Endodermal cell (in vitro differentiated cells): Measurements from ENCODE around the gene SMIM21. TPM values are rescaled to one million over a fixed set of nuclear protein-coding genes. Genes with fewer than 3 reads are reported as not detected.

Experiments
- DNase-seq: peaks from one replicate; pipeline ENCODE4 v3.0.0-alpha.2; 2017
- H3K27ac ChIP-seq: 2 replicates; pipeline ENCODE4 v1.5.1; 2013; ENCODE audit warnings: mild to moderate bottlenecking, low read depth, low read length, moderate library complexity
- H3K27me3 ChIP-seq: 2 replicates; pipeline ENCODE4 v1.6.1; 2013; ENCODE audit warnings: mild to moderate bottlenecking, low read length, moderate library complexity; ENCODE audit not compliant: insufficient read depth, control insufficient read depth, poor library complexity, severe bottlenecking
- H3K36me3 ChIP-seq: 2 replicates; pipeline ENCODE4 v1.7.0; 2013; ENCODE audit warnings: mild to moderate bottlenecking, low read length, moderate library complexity; ENCODE audit not compliant: control insufficient read depth, insufficient read depth
- H3K4me1 ChIP-seq: one replicate; pipeline ENCODE4 v1.7.0; 2013; ENCODE audit warnings: low read length; ENCODE audit not compliant: control insufficient read depth, insufficient read depth
- H3K4me3 ChIP-seq: 2 replicates; pipeline ENCODE4 v1.5.1; 2013; ENCODE audit warnings: mild to moderate bottlenecking, low read length, moderate library complexity
- H3K9ac ChIP-seq: 2 replicates; pipeline ENCODE4 v1.6.1; 2013; ENCODE audit warnings: mild to moderate bottlenecking, low read length, moderate library complexity; ENCODE audit not compliant: poor library complexity, severe bottlenecking; ENCODE audit errors: extremely low read depth
- H3K9me3 ChIP-seq: 2 replicates; pipeline ENCODE4 v1.6.1; 2013; ENCODE audit warnings: mild to moderate bottlenecking, low read length, moderate library complexity; ENCODE audit not compliant: control insufficient read depth
- H3K27ac Mint-ChIP-seq: 2 replicates; pipeline ENCODE4 v1.8.0; 2020; ENCODE audit warnings: mixed read lengths
- H3K27me3 Mint-ChIP-seq: 2 replicates; pipeline ENCODE4 v1.8.0; 2021; ENCODE audit warnings: mild to moderate bottlenecking, mixed read lengths; ENCODE audit not compliant: insufficient read depth
- H3K36me3 Mint-ChIP-seq: 2 replicates; pipeline ENCODE4 v1.8.0; 2020; ENCODE audit warnings: low read depth, mixed read lengths
- H3K4me1 Mint-ChIP-seq: 2 replicates; pipeline ENCODE4 v1.8.0; 2020; ENCODE audit warnings: mixed read lengths
- H3K4me3 Mint-ChIP-seq: 2 replicates; pipeline ENCODE4 v1.8.0; 2020; ENCODE audit warnings: mild to moderate bottlenecking, moderate library complexity, mixed read lengths
- H3K9me3 Mint-ChIP-seq: 2 replicates; pipeline ENCODE4 v1.8.0; 2020; ENCODE audit warnings: mild to moderate bottlenecking, mixed read lengths
- WGBS, 2 experiments: methylation state at CpG; one replicate each; pipeline versions ENCODE4 v1.1.5 to v1.1.7; 2013; ENCODE audit warnings: missing lambda C conversion rate in 2 of 2, mixed read lengths in 1 of 2; ENCODE audit not compliant: insufficient coverage in 1 of 2, insufficient read length in 1 of 2; 5-methylcytosine and 5-hydroxymethylcytosine counted together
- total RNA-seq, 2 donors: library from RNA; stranded (reverse); fragmentation: NEBNext Ultra II Directional in 1 of 2; extraction: Animal tissue kit (Norgen Biotek cat#: 25700) in 1 of 2; gene quantifications; 2 replicates in 1 of 2; 3 replicates in 1 of 2; pipeline ENCODE4 v1.2.1, GENCODE V29; 2021
- TF ChIP-seq, protein P1 (sequence below): fragments of 200-600 bp; sonication (generic); conservative IDR thresholded peaks from 2 replicates; pipeline ENCODE4 v1.5.0; 2021; ENCODE audit warnings: antibody characterized with exemption, mild to moderate bottlenecking

Gene SMIM21
- total RNA-seq, 2 donors from 2014 or later: not detected

DNA sequence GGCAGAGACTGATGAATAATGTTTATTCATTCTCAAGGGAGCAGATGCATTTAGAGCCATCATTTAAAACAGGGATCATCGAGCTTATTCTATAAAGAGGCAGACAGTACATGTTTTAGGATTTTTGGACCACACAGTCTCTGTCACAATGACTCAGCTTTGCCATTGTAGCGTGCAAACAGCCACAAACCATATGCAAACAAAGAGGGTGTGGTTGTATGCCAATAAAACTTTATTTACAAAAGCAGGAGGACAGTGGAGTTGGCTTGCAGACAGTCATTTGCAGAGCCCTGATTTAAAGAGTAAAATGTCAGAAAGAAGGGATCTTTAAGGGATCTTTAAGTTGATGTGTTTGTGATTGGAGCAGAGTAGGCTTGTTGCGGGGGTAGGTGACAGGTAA is 51.5 kb downstream of the SMIM21 start:
- Histone ChIP-seq H3K4me1 (no peaks in the 10 kb centered on the region), H3K27ac (no peak overlapping the region), H3K27me3 (no peaks in the 10 kb centered on the region), H3K4me3 (no peak overlapping the region), H3K36me3 (no peaks in the 10 kb centered on the region), H3K9ac (no peak overlapping the region), H3K9me3 (no peaks in the 10 kb centered on the region)
- Mint-ChIP-seq H3K36me3 (no peaks in the 10 kb centered on the region), H3K9me3 (peaks cover 4% of the 10 kb centered on the region), H3K4me1 (no peaks in the 10 kb centered on the region), H3K27me3 (no peaks in the 10 kb centered on the region), H3K4me3 (no peak overlapping the region), H3K27ac (no peak overlapping the region)
- TF ChIP-seq, protein P1, sequence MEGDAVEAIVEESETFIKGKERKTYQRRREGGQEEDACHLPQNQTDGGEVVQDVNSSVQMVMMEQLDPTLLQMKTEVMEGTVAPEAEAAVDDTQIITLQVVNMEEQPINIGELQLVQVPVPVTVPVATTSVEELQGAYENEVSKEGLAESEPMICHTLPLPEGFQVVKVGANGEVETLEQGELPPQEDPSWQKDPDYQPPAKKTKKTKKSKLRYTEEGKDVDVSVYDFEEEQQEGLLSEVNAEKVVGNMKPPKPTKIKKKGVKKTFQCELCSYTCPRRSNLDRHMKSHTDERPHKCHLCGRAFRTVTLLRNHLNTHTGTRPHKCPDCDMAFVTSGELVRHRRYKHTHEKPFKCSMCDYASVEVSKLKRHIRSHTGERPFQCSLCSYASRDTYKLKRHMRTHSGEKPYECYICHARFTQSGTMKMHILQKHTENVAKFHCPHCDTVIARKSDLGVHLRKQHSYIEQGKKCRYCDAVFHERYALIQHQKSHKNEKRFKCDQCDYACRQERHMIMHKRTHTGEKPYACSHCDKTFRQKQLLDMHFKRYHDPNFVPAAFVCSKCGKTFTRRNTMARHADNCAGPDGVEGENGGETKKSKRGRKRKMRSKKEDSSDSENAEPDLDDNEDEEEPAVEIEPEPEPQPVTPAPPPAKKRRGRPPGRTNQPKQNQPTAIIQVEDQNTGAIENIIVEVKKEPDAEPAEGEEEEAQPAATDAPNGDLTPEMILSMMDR: no peak
- 67 to 93% methylated on average over 1 to 3 of the region's 3 CpGs for WGBS, 2 experiments
- DNase-seq: no peak

DNA sequence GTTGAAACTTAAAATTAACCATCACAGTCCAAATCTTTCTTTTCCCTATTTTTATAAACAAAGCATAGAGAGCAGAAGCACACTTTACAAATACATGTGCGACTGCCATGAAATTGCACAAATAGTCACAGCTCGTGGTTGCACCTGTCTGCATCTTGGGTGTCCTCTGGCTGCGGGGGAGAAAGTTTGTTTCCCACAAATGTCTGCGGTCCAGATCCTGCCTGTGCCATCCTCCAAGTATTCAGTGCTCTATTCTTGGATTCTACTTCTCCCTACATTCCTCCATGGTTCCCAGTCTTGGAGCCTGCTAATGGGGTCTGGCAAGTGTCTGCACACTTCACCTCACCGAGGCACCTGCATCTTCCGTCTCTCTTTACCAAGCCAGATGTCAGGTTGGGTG is 52.2 kb downstream of the SMIM21 start:
- Histone ChIP-seq H3K36me3 (no peaks in the 10 kb centered on the region), H3K4me1 (no peaks in the 10 kb centered on the region), H3K27ac (no peak overlapping the region), H3K4me3 (no peak overlapping the region), H3K9ac (no peak overlapping the region), H3K27me3 (no peaks in the 10 kb centered on the region), H3K9me3 (no peaks in the 10 kb centered on the region)
- no peak for DNase-seq
- H3K36me3 Mint-ChIP-seq: no peaks in the 10 kb centered on the region
- TF ChIP-seq, protein P1: no peak
- 85 to 89% methylated on average over 6 of the region's 6 CpGs for WGBS, 2 experiments
- peaks cover 4% of the 10 kb centered on the region for H3K9me3 Mint-ChIP-seq
- H3K27me3 Mint-ChIP-seq: no peaks in the 10 kb centered on the region
- no peaks in the 10 kb centered on the region for H3K4me1 Mint-ChIP-seq
- H3K27ac Mint-ChIP-seq: no peak overlapping the region
- no peak overlapping the region for H3K4me3 Mint-ChIP-seq

DNA sequence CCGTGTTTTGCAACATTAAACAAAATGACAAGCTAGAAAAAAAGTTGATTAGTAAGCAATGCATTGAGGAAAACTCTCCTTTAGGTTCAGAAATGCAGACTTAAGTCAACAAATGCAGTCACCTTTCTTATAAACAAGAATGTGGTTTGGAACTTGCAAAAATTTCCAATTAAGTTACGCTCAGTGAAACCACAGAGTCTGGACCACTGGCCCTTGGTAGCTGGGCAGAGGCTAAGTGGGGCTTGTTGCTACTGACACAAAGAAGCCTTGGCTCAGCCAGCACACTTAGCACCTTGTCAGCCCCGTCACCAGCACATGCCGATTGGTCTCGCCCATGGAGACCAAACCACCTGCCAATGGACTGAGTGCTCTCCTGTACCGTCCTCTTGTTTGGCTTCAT is 53.0 kb downstream of the SMIM21 start:
- H3K9me3 Mint-ChIP-seq: peaks cover 4% of the 10 kb centered on the region

More for the DNA sequence above, 53.0 kb downstream of the SMIM21 start:
- H3K27me3 ChIP-seq: no peaks in the 10 kb centered on the region
- H3K4me3 ChIP-seq: no peak overlapping the region
- Mint-ChIP-seq H3K4me3 (no peak overlapping the region), H3K36me3 (no peaks in the 10 kb centered on the region), H3K27ac (no peak overlapping the region), H3K27me3 (no peaks in the 10 kb centered on the region), H3K4me1 (no peaks in the 10 kb centered on the region)
- H3K36me3 ChIP-seq: no peaks in the 10 kb centered on the region
- DNase-seq: no peak
- no peak overlapping the region for H3K27ac ChIP-seq
- WGBS, 2 experiments: 94 to 96% methylated on average over 6 of the region's 6 CpGs
- H3K4me1 ChIP-seq: no peaks in the 10 kb centered on the region
- TF ChIP-seq, protein P1: no peak
- no peak overlapping the region for H3K9ac ChIP-seq
- H3K9me3 ChIP-seq: no peaks in the 10 kb centered on the region
